HL-60/S4 (cell line): Measurements from ENCODE around the gene PRKCH.

Experiments used
- in situ Hi-C: fragments of 300-500 bp; cut with MboI; formaldehyde crosslinking; loops from 2 replicates; pipeline ENCODE4 v1.14.3; 2022; ENCODE audit warnings: low sequenced_read_pairs

PRKCH gene

GRCh38 chr14:61360796-61361525 lies 39.6 kb downstream of the PRKCH start:
- in situ Hi-C loops = no loop called here

GRCh38 chr14:61362072-61362750 lies 40.8 kb downstream of the PRKCH start:
- in situ Hi-C loops = no loop called here

GRCh38 chr14:61364243-61364642 lies 42.9 kb downstream of the PRKCH start:
- in situ Hi-C loops = no loop called here

- in situ Hi-C loops = no loop called here
Observed at GRCh38 chr14:61365667-61366212, 44.4 kb downstream of the PRKCH start.

- in situ Hi-C loops = no loop called here
Observed at GRCh38 chr14:61368114-61368710, 46.8 kb downstream of the PRKCH start.

GRCh38 chr14:61368781-61369453 lies 47.5 kb downstream of the PRKCH start:
- in situ Hi-C loops = no loop called here

GRCh38 chr14:61369454-61369810 lies 48.1 kb downstream of the PRKCH start:
- in situ Hi-C loops = no loop called here

- in situ Hi-C loops = no loop called here
Observed at GRCh38 chr14:61372379-61372778, 51.0 kb downstream of the PRKCH start.

- in situ Hi-C loops = no loop called here
Observed at GRCh38 chr14:61372842-61373555, 51.6 kb downstream of the PRKCH start.

- in situ Hi-C loops = no loop called here
Observed at GRCh38 chr14:61374284-61374683, 52.9 kb downstream of the PRKCH start.

GRCh38 chr14:61375218-61375617 lies 53.8 kb downstream of the PRKCH start:
- in situ Hi-C loops = no loop called here

GRCh38 chr14:61376314-61376713 lies 54.9 kb downstream of the PRKCH start:
- in situ Hi-C loops = no loop called here

- in situ Hi-C loops = no loop called here
Observed at GRCh38 chr14:61377749-61378148, 56.4 kb downstream of the PRKCH start.

- in situ Hi-C loops = no loop called here
Observed at GRCh38 chr14:61379639-61380184, 58.3 kb downstream of the PRKCH start.

GRCh38 chr14:61380984-61381383 lies 59.6 kb downstream of the PRKCH start:
- in situ Hi-C loops = no loop called here

GRCh38 chr14:61381553-61381952 lies 60.2 kb downstream of the PRKCH start:
- in situ Hi-C loops = no loop called here

GRCh38 chr14:61382842-61383241 lies 61.5 kb downstream of the PRKCH start:
- in situ Hi-C loops = no loop called here

GRCh38 chr14:61385002-61385685 lies 63.8 kb downstream of the PRKCH start:
- in situ Hi-C loops = no loop called here

- in situ Hi-C loops = no loop called here
Observed at GRCh38 chr14:61386173-61386772, 64.9 kb downstream of the PRKCH start.
